ENCODE data around the gene ELK3. TPM values are rescaled to one million over a fixed set of nuclear protein-coding genes. Genes with fewer than 3 reads are reported as not detected.

Gene ELK3
- total RNA-seq, 3 donors from 2014 or later, result 13.9 to 28.5 (median 16.5) TPM

DNA sequence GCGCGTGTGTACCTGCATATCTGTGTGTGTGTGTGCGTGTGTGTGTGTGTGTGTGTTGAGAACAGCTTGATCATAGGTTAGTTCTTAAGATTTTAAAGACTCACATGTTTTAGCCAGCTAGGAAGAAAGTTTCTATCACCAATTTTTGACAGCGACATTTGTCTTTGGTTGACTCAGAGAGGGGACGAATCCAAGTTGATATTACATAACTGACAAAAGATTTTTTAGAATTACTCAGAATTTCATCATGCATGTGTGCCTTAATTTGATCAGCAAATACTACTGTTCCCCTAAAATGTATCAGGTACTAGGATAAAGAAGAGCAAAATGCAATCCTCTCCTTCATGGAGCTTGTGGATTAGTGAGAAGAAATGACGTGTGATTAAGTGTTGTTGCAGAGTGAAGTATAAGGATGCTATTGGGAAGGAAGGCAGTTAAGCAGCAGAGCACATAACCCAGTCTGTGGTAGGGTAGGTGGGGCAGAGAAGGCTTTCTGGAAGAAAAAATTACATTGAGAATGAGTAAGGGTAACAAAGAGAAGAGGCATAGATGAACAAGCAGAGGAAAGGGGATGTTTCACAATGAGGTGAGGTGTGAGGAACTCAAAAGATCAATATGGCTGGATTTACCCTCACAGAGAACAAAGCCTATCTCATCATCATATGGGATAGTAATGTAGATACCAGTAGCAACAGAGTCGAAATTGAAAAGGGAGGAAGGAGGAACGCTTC, 77.5 kb downstream of the ELK3 start:
- intact Hi-C loops (cut with DNase I; ENCODE audit: low total_unique reads), result no loop called here
- H3K9me3 ChIP-seq, result no peaks in the 10 kb centered on the region
- H3K36me3 ChIP-seq, result no peaks in the 10 kb centered on the region

DNA sequence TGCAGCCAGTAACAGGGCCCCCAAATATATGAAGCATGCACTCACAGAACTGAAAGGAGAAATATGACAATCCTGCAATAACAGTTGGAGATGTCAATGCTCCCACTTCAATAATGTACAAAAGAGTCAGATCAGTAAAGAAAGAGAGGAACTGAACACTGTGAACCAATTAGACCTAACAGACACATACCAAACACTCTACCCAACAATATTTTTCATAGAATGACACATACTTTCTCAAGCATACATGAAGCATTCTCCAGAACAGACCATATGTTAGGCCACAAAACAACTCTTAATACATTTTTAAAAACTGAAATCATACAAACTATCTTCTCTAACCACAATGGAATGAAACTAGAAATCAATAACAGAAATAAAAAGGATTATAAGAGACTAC, 80.2 kb downstream of the ELK3 start:
- H3K27me3 ChIP-seq, result no peaks in the 10 kb centered on the region
- no peak for DNase-seq (ENCODE audit: low spot score in 2 of 2)
- intact Hi-C loops (cut with DNase I; ENCODE audit: low total_unique reads), result no loop called here
- H3K36me3 ChIP-seq, result no peaks in the 10 kb centered on the region
- no peak overlapping the region for H3K27ac ChIP-seq
- TF ChIP-seq POLR2AphosphoS5 (IDR thresholded peaks at IDR 0.05) (no peak), POLR2A (IDR thresholded peaks at IDR 0.05) (no peak)
- TF ChIP-seq, protein P1, sequence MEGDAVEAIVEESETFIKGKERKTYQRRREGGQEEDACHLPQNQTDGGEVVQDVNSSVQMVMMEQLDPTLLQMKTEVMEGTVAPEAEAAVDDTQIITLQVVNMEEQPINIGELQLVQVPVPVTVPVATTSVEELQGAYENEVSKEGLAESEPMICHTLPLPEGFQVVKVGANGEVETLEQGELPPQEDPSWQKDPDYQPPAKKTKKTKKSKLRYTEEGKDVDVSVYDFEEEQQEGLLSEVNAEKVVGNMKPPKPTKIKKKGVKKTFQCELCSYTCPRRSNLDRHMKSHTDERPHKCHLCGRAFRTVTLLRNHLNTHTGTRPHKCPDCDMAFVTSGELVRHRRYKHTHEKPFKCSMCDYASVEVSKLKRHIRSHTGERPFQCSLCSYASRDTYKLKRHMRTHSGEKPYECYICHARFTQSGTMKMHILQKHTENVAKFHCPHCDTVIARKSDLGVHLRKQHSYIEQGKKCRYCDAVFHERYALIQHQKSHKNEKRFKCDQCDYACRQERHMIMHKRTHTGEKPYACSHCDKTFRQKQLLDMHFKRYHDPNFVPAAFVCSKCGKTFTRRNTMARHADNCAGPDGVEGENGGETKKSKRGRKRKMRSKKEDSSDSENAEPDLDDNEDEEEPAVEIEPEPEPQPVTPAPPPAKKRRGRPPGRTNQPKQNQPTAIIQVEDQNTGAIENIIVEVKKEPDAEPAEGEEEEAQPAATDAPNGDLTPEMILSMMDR (IDR thresholded peaks at IDR 0.05), result no peak
- no peaks in the 10 kb centered on the region for H3K4me1 ChIP-seq
- no peak overlapping the region for H3K4me3 ChIP-seq
- H3K9me3 ChIP-seq, result no peaks in the 10 kb centered on the region

More for the DNA sequence above, 77.5 kb downstream of the ELK3 start:
- DNase-seq (ENCODE audit: low spot score in 2 of 2), result no peak
- H3K4me3 ChIP-seq, result no peak overlapping the region
- TF ChIP-seq, protein P1 (IDR thresholded peaks at IDR 0.05), result no peak
- TF ChIP-seq POLR2A (IDR thresholded peaks at IDR 0.05) (no peak), POLR2AphosphoS5 (IDR thresholded peaks at IDR 0.05) (no peak)
- no peak overlapping the region for H3K27ac ChIP-seq
- H3K27me3 ChIP-seq, result no peaks in the 10 kb centered on the region
- H3K4me1 ChIP-seq, result no peaks in the 10 kb centered on the region

DNA sequence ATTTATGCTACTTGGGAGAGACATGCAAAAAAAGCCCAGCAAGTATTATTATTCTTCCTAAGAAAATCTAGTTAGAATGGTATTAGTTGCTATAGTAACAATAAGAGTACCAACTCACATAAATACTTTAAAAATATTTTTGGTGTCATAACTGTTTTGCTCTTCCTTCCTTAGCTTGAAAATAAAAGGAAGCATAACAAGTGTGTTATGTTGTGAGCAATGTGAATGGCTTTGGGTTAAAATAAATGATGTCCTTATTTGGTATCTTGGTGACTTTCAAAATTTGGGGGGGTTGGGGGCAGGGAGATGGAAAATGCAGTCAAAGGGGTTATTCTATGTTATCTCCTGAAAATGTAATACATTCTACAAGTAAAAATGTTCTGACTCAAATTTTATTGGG, 91.0 kb downstream of the ELK3 start:
- Histone ChIP-seq H3K36me3 (peaks cover 15% of the 10 kb centered on the region), H3K9me3 (no peaks in the 10 kb centered on the region), H3K4me1 (no peaks in the 10 kb centered on the region), H3K4me3 (no peak overlapping the region), H3K27ac (no peak overlapping the region), H3K27me3 (no peaks in the 10 kb centered on the region)
- DNase-seq (ENCODE audit: low spot score in 2 of 2), result no peak
- TF ChIP-seq POLR2A (IDR thresholded peaks at IDR 0.05) (no peak), POLR2AphosphoS5 (IDR thresholded peaks at IDR 0.05) (no peak)
- TF ChIP-seq, protein P1 (IDR thresholded peaks at IDR 0.05), result no peak
- intact Hi-C loops (cut with DNase I; ENCODE audit: low total_unique reads), result no loop called here

DNA sequence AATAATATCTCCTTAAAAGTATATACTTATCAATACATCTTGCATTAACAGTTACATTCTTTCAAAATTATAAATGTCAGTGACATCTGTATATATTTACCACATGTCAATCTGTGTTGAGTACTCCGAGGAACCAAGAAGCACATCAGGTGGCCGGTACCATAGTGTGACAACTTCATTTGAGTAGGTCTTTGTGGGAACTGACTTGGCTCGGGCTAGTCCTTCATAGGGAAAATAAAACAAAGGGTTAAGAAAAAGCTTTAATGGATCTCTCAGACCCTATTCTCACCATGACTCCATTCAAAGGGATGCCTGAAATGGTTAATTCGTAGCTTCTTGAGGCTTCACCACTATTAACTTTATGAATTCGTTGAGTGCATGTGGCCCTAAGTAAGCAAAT, 94.9 kb downstream of the ELK3 start:
- H3K4me3 ChIP-seq, result no peak overlapping the region
- intact Hi-C loops (cut with DNase I; ENCODE audit: low total_unique reads), result no loop called here
- H3K27ac ChIP-seq, result no peak overlapping the region
- no peaks in the 10 kb centered on the region for H3K4me1 ChIP-seq
- peaks cover 11% of the 10 kb centered on the region for H3K36me3 ChIP-seq
- TF ChIP-seq, protein P1 (IDR thresholded peaks at IDR 0.05), result no peak
- TF ChIP-seq POLR2A (IDR thresholded peaks at IDR 0.05) (no peak), POLR2AphosphoS5 (IDR thresholded peaks at IDR 0.05) (no peak)
- no peak for DNase-seq (ENCODE audit: low spot score in 2 of 2)
- H3K9me3 ChIP-seq, result no peaks in the 10 kb centered on the region
- H3K27me3 ChIP-seq, result no peaks in the 10 kb centered on the region

DNA sequence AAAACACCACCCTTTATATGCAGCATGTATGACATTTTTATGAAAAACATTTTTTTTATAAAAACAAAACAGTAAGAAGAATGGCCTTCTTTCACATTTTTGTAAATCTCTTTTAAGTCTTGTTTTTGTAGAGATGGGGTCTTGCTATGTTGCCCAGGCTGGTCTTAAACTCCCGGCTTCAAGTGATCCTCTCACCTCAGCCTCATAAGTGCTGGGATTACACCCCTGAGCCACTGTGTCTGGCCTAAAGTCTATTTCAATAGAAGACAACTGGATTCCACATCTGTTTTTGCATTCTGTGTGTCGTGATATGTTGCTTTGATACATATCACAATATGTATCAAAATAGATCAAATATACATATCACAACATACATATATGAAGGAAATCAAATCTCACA, 98.9 kb downstream of the ELK3 start:
- H3K4me3 ChIP-seq, result no peak overlapping the region
- no peak overlapping the region for H3K27ac ChIP-seq
- intact Hi-C loops (cut with DNase I; ENCODE audit: low total_unique reads), result no loop called here
- no peaks in the 10 kb centered on the region for H3K36me3 ChIP-seq
- no peaks in the 10 kb centered on the region for H3K27me3 ChIP-seq
- DNase-seq (ENCODE audit: low spot score in 2 of 2), result no peak
- no peaks in the 10 kb centered on the region for H3K9me3 ChIP-seq
- H3K4me1 ChIP-seq, result no peaks in the 10 kb centered on the region
- TF ChIP-seq POLR2A (IDR thresholded peaks at IDR 0.05), result no peak
- TF ChIP-seq, protein P1 (IDR thresholded peaks at IDR 0.05), result no peak
- TF ChIP-seq POLR2AphosphoS5 (IDR thresholded peaks at IDR 0.05), result no peak
